Right atrium auricular region (tissue), 2 donors: ENCODE data around the gene NUAK2. TPM values are rescaled to one million over a fixed set of nuclear protein-coding genes. Genes with fewer than 3 reads are reported as not detected.

ENCODE experiments used
- DNase-seq: peaks from one replicate; pipeline ENCODE4 v3.0.0-alpha.2; 2019; ENCODE audit warnings: low spot score
- H3K27ac ChIP-seq, 2 donors: fragments of 200-600 bp; sonication (generic); 1 replicate in 1 of 2; 2 replicates in 1 of 2; pipeline ENCODE4 v1.5.1; 2016 to 2019
- H3K27me3 ChIP-seq, 2 donors: fragments of 200-600 bp; sonication (generic); one replicate each; pipeline versions ENCODE4 v1.5.1 to v1.6.0; 2017 to 2019
- H3K36me3 ChIP-seq: fragments of 200-600 bp; sonication (generic); one replicate; pipeline ENCODE4 v1.5.1; 2016
- H3K4me1 ChIP-seq, 2 donors: fragments of 200-600 bp; sonication (generic); one replicate each; pipeline versions ENCODE4 v1.5.1 to v1.6.0; 2017 to 2019
- H3K4me3 ChIP-seq, 2 donors: fragments of 200-600 bp; sonication (generic); 1 replicate in 1 of 2; 2 replicates in 1 of 2; pipeline ENCODE4 v1.5.1; 2017 to 2019; ENCODE audit warnings: mild to moderate bottlenecking in 1 of 2, moderate library complexity in 1 of 2
- H3K9me3 ChIP-seq, 2 donors: fragments of 200-600 bp; sonication (generic); one replicate each; pipeline ENCODE4 v1.5.1; 2019
- total RNA-seq, 2 donors: library from RNA; depleted of rRNA; stranded (reverse); fragments of >200 nt; gene quantifications; one replicate each; pipeline ENCODE4 v1.1.0, GENCODE V29; 2016
- TF ChIP-seq, protein P1 (sequence below), 2 donors: fragments of 200-600 bp; sonication (generic); IDR thresholded peaks; one replicate each; pipeline ENCODE4 v1.5.1; 2019; ENCODE audit warnings: antibody characterized with exemption in 2 of 2

The NUAK2 gene
- total RNA-seq, 2 donors from 2014 or later: 0.67 to 1.7 TPM

DNA sequence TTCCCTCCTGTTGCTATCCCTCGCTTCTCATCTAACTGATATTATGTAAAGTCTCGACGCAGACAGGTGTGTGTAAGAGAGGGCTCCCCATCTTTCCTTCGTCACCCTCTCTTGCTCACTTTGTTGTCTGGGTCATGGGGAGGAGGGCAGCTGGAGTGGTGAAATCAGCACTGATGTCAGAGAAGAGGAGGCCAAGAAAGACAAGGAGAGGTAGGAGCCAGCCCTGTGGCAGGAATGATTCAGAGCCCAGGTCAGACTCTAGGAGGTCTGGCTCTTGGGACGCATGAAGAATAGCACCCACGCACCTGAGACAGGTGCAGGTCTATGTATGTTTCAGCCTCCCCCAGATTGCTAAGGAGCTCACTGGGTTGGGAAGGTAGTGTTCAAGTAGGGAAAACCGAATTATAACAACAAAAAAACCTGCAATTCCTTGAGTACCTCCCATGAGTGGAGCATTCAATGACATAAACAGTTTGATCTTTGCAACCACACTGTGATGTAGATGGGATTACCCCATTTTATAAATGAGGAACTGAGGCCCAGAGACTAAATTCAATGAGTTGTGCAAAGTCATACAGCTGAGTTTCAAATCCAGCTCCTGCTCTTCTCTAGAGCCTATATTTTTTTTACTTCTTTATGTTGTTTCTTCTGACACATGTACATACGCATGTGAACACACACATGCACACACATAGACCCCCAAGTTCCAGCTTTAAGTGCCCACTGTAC lies 10.4 kb downstream of the NUAK2 start:
- H3K9me3 ChIP-seq: no peaks in the 10 kb centered on the region
- no peak for DNase-seq
- H3K36me3 ChIP-seq: no peaks in the 10 kb centered on the region
- no peak overlapping the region for H3K4me3 ChIP-seq
- TF ChIP-seq, protein P1, sequence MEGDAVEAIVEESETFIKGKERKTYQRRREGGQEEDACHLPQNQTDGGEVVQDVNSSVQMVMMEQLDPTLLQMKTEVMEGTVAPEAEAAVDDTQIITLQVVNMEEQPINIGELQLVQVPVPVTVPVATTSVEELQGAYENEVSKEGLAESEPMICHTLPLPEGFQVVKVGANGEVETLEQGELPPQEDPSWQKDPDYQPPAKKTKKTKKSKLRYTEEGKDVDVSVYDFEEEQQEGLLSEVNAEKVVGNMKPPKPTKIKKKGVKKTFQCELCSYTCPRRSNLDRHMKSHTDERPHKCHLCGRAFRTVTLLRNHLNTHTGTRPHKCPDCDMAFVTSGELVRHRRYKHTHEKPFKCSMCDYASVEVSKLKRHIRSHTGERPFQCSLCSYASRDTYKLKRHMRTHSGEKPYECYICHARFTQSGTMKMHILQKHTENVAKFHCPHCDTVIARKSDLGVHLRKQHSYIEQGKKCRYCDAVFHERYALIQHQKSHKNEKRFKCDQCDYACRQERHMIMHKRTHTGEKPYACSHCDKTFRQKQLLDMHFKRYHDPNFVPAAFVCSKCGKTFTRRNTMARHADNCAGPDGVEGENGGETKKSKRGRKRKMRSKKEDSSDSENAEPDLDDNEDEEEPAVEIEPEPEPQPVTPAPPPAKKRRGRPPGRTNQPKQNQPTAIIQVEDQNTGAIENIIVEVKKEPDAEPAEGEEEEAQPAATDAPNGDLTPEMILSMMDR (IDR thresholded peaks at IDR 0.05): no peak
- H3K27me3 ChIP-seq: no peaks in the 10 kb centered on the region
- H3K27ac ChIP-seq: no peak overlapping the region
- peaks cover 0 to 24% of the 10 kb centered on the region in 2 donors for H3K4me1 ChIP-seq

DNA sequence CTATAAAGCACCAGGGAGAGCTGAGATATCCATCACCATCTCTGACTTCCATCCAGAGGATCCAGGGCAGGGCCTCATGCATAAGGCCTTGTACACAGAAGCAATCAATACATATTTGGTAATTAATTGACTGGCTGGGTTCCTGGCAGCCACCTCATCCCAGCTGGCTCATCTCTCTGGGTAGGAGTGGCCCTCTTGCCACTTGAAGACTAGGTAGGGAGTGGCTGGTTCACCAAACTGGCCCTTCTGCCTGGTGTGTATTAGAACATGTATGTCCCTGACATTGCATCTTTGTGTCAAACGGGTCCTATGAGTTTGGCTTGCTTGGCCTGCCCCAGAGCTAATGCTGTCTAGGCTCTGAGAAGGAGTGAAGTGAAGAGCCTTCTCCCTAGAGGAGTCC lies 11.8 kb downstream of the NUAK2 start:
- no peaks in the 10 kb centered on the region for H3K27me3 ChIP-seq
- no peak for DNase-seq
- H3K9me3 ChIP-seq: no peaks in the 10 kb centered on the region
- H3K4me1 ChIP-seq: peaks cover 0 to 18% of the 10 kb centered on the region in 2 donors
- TF ChIP-seq, protein P1 (IDR thresholded peaks at IDR 0.05): no peak
- no peaks in the 10 kb centered on the region for H3K36me3 ChIP-seq
- no peak overlapping the region for H3K4me3 ChIP-seq
- no peak overlapping the region for H3K27ac ChIP-seq

DNA sequence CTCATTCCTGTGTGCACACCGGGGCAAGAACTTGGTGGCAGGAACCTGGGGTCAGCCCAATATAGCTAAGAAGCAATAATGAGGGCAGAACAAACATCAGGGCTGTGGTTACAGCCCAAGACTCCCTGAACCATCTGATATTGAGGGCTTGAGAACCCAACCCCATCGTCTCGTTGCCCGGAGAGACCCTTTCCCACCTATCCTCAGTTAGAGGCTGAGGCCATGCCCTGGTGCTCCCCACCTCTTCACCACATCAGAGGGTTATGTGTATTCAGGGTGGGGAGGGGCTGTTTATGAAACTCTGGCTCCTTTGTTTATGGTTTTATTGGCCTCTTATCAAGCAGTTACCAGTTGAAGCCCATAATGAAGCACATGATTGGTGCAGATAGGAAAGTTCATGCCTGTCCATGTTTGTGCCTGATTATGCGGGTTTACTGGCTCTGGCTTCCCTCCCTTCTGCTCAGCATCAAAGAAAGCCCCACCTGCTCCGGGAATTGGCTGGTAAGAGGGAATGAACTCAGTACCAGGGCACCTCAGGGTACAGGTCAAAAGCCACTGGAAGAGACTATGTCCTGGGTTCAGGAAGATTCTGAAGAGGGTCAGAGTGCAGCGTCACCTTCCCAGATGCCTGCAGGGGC lies 14.5 kb downstream of the NUAK2 start:
- Histone ChIP-seq H3K27me3 (no peaks in the 10 kb centered on the region), H3K4me3 (no peak overlapping the region), H3K27ac (no peak overlapping the region), H3K9me3 (no peaks in the 10 kb centered on the region), H3K4me1 (no peaks in the 10 kb centered on the region), H3K36me3 (peaks cover 14% of the 10 kb centered on the region)
- no peak for DNase-seq
- TF ChIP-seq, protein P1 (IDR thresholded peaks at IDR 0.05): no peak

DNA sequence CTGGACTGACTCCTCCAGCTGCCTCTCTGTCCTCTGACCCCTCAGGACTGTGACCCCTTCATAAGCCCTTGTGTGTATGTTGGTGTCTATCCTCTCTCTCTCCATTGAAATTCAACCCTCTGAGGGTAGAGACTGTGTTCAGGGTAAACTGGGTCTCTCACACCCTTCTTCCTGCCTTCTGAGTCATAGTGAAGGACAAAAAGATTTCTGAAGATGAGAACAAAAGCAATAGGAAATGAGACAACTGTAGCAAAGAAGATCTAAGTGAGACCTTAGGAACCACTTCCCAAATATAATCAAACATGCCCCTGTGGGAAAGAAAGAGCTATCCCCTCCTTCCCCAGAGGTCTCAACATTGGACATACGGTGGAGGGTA lies 16.9 kb downstream of the NUAK2 start:
- TF ChIP-seq, protein P1 (IDR thresholded peaks at IDR 0.05): no peak
- Histone ChIP-seq H3K27ac (no peak overlapping the region), H3K36me3 (peaks cover 14% of the 10 kb centered on the region), H3K27me3 (no peaks in the 10 kb centered on the region), H3K9me3 (no peaks in the 10 kb centered on the region), H3K4me3 (no peak overlapping the region), H3K4me1 (peaks cover 0 to 7% of the 10 kb centered on the region in 2 donors)
- DNase-seq: no peak

DNA sequence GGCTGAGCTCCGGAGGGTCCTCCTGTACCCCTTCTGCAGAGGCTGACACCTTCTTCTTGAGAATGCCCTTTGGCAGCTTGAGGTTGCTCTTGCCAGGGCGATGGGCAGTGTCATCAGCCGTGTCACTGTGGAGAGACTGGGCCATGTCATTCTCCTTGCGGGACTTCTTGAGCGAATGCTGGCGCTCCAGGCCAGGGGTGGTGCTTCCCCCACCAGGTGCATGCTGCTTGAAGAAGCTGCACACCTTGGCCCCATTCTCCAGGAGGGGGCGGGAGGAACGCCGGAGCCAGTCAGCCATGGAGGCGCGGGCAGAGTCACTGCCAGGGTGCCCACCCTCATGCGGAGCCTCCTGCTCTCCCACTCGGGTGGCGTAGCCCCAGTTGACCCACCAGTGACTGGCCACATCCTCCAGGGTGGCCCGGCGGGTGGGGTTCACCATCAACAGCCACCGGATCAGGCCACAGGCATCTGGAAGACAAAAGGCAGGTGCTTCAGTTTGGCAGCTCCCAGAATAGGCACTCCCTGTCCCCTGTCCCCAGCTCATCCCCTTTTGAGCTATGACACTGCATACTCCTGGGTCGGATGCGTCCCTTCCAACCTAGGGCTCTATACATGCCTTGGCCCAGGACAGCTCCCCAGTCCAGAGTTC lies 17.4 kb downstream of the NUAK2 start:
- H3K36me3 ChIP-seq: peaks cover 14% of the 10 kb centered on the region
- no peak for DNase-seq

More for the DNA sequence above, 17.4 kb downstream of the NUAK2 start:
- H3K9me3 ChIP-seq: no peaks in the 10 kb centered on the region
- H3K4me1 ChIP-seq: peaks cover 0 to 7% of the 10 kb centered on the region in 2 donors
- no peak overlapping the region for H3K4me3 ChIP-seq
- no peak overlapping the region for H3K27ac ChIP-seq
- H3K27me3 ChIP-seq: no peaks in the 10 kb centered on the region
- TF ChIP-seq, protein P1 (IDR thresholded peaks at IDR 0.05): no peak
